COR-L47 (cell line): ENCODE results near the gene SFMBT1.

Experiments
- DNase-seq: peaks from one replicate; lab custom pipeline; 2025; lab: John Stamatoyannopoulos, UW

SFMBT1 gene

GRCh38 chr3:52986938-52987337 is 58.9 kb downstream of the SFMBT1 start:
- DNase-seq, result no peak

GRCh38 chr3:52986049-52986448 is 59.8 kb downstream of the SFMBT1 start:
- DNase-seq, result no peak

- DNase-seq, result no peak
Observed at GRCh38 chr3:52983828-52984227, 62.0 kb downstream of the SFMBT1 start.

GRCh38 chr3:52983336-52983807 is 62.5 kb downstream of the SFMBT1 start:
- DNase-seq, result no peak

- no peak for DNase-seq
Observed at GRCh38 chr3:52982839-52983238, 63.0 kb downstream of the SFMBT1 start.

GRCh38 chr3:52979190-52979983 is 66.5 kb downstream of the SFMBT1 start:
- DNase-seq, result no peak

GRCh38 chr3:52978109-52978754 is 67.6 kb downstream of the SFMBT1 start:
- DNase-seq, result no peak

GRCh38 chr3:52973806-52974205 is 72.1 kb downstream of the SFMBT1 start:
- no peak for DNase-seq

- DNase-seq, result no peak
Observed at GRCh38 chr3:52971895-52972294, 74.0 kb downstream of the SFMBT1 start.

GRCh38 chr3:52967398-52967797 is 78.5 kb downstream of the SFMBT1 start:
- no peak for DNase-seq

- DNase-seq, result no peak
Observed at GRCh38 chr3:52962160-52962559, 83.7 kb downstream of the SFMBT1 start.

- no peak for DNase-seq
Observed at GRCh38 chr3:52959773-52960172, 86.1 kb downstream of the SFMBT1 start.

GRCh38 chr3:52939600-52939999 is 106.3 kb downstream of the SFMBT1 start:
- DNase-seq, result no peak

GRCh38 chr3:52934630-52935530 is 111.0 kb downstream of the SFMBT1 start:
- peak; percentile 1 for DNase-seq

GRCh38 chr3:52931889-52932288 is 114.0 kb downstream of the SFMBT1 start:
- DNase-seq, result no peak

- DNase-seq, result no peak
Observed at GRCh38 chr3:52931328-52931727, 114.5 kb downstream of the SFMBT1 start.

GRCh38 chr3:52930748-52931147 is 115.1 kb downstream of the SFMBT1 start:
- no peak for DNase-seq

- no peak for DNase-seq
Observed at GRCh38 chr3:52926554-52926953, 119.3 kb downstream of the SFMBT1 start.

- DNase-seq, result no peak
Observed at GRCh38 chr3:52925405-52926313, 120.2 kb downstream of the SFMBT1 start.

- no peak for DNase-seq
Observed at GRCh38 chr3:52923963-52924362, 121.9 kb downstream of the SFMBT1 start.

- no peak for DNase-seq
Observed at GRCh38 chr3:52920841-52921240, 125.0 kb downstream of the SFMBT1 start.
